CD4-positive, alpha-beta T cell treated with Interleukin-6 for 4 hours (primary cell): ENCODE data around the gene APBA2.

ENCODE experiments used
- DNase-seq: peaks from one replicate; pipeline ENCODE4 v3.0.0-alpha.2; 2020; ENCODE audit warnings: mixed read lengths

APBA2 gene

DNA sequence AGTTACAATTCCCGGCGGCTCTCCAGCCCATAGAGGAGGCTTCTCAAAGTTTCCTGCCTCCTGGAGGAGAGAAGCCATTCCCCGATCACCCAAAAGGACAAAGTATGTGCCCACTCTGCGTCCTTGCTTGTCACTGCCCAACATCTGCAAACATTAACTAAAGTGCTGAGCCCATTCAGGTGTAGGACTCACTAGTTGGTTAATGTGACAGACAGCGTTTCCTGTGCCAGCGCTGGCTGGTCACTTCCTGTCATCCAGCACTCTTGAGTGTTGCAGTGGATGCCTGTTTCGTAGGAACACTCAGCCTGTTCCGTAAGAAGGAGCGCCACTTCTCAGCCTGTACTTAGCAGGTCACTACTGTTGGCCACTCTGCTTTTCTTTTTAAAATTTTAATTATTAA lies 100.3 kb downstream of the APBA2 start:
- peak; percentile 10 for DNase-seq

DNA sequence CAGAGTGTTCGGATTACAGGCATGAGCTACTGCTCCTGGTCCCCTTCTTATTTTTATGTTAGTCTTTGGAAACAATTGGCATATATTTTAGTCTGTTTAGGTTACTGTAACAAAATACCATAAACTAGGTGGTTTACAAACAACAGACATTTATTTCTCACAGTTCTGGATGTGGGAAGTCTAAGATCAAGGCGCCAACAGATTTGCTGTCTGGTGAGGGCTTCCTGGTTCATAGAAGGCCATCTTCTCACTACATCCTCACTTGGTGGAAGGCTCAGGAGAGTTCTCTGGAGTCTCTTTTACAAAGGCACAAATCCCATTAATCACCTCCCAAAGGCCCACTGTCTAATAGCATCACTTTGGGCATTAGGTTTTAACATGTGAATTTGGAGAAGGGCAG lies 101.0 kb downstream of the APBA2 start:
- DNase-seq: no peak

DNA sequence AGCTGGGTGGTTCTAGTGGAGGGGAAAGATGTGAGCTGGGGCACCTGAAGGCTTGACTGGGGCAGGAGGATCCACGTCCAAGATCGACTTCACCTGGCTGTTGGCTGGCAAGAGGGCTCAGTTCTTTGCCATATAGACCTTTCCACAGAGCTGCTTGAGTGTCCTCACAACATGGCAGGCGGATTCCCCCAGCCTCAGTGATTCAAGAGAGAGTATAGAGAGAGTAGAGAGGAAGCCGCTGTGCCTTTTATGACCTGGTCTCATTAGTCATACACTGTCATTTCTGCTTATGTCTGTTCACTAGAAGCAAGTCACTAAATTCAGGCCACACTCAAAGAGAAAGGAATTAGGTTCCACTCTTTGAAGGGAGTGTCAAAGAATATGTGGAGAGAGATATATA lies 101.6 kb downstream of the APBA2 start:
- no peak for DNase-seq

DNA sequence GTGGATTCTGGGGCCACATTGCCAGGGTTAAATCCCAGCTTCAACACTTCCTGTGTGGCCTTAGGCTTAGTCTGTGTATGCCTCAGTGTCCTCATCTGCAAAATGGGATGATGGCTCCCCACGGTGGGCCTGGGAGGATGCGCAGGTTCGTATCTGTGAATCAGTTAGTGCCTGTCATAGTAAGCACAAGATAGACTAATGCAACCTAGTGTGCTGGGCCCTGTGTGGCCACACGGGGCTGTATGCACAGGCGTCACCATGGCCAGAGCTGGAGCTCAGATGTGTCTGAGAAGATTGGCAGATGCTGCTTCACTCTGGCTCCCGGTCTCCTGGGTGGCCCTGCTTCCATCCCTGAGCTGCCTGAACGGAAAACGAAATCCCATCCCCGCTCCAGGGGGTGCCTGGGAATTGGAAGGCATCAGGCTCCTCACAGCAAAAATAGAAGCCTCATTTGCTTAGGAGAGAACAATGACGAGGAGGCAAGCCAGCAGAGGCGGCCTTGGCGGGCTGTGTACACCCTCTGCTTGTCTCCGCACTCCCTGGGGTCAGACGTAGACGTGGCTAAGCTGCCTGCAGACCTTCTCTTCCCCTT lies 103.6 kb downstream of the APBA2 start:
- no peak for DNase-seq

DNA sequence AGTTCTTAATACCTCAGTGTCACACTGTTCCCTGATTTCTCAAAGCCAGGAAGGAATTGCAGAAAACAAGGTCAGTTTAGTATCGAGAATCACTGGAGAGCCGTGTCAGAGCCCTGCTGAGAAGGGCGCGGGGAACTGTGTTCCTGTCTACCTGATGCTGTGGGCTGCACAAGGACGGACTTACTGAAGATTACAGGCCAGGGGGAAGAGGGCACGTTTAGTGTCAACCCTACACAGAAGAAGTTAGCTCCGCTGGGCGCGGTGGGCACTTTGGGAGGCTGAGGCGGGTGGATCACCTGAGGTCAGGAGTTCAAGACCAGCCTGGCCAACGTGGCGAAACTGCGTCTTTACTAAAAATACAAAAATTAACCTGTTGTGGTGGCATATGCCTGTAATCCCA lies 104.1 kb downstream of the APBA2 start:
- no peak for DNase-seq

DNA sequence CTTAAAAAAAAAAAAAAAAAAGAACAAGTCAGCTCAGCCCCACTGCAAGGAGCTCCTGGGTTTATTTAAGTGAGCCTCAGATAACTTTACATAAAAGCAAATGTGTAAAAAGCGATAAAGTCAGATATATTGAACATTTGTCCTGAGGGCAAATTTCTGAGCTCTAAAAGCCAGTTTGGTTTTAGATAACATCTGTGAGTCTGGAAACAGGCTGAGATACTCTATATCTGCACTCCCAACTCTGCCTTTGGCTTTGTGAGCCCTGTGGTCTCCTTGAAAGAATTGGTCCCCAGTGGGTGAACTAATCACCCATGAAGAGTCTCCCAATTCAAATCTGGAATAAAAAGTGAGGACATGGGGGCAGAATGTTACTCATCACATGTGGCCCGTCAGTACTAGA lies 104.6 kb downstream of the APBA2 start:
- no peak for DNase-seq

DNA sequence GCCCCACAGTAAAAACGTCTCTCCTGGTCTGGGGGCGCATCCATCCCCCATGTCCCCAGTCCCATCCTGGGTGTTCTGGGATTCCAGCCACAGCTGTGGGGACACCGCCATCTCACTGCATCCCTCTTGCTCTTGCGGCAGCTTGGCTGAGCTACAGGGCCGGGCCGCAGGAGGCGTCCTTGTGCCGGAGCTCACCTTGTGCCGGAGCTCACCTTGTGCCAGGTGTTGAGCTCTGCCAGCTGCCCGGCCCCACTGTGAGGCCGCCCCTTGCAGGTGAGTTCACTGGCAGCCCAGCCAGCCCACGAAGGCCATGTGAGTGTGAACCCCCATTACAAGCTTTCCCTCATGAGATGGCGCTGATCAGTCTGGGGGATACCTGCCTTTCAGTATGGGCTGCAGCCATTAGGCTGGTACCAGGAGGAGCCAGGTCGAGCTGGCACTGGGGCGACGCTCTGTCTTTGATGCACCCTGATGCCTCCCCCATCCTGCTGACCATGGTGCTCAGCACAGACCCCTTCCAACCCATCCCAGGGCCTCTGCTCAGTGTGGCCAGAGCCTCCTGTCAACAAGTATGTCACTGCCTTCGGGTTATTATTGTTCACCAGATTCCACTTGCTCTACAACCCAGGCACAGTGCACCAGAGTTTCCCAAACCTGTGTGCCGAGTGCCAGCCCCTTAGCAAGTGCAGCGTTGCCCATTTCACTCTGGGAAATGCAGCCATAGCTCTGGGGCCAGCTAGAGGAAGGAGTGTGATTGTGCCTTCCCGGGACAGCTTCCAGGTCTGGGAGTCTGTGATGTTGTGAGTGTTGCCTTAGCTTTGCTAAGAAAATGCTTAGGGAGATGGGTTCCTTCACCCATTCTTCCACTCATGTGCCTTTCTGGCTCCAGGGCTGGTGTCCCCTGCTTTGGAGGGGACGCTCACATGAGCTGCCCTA lies 105.7 kb downstream of the APBA2 start:
- no peak for DNase-seq

DNA sequence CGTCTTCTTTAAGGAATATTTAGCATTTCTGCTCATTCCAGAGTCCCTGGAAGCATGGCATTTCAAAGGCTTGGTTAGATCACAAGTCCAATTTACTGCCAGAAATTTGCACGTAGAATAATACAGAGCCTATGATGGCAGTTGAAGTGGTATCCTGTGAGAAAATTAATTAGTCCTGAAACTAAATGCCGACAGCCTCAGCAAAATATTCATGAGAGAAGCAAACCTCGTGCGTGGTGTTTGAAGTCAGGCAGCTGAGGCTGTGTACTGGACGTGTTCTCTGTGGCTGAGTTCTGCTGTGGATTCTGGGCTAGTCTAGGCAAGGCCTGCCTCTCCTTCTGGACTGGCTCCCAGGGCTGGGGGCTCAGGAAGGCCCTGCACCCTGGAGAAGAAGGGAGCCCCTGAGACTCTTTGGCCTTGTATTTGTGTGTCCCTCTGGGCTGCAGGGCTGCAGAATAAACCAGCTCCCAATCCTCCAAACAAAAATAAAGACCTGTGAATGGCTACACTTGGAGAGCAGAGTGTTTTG lies 106.6 kb downstream of the APBA2 start:
- DNase-seq: no peak

DNA sequence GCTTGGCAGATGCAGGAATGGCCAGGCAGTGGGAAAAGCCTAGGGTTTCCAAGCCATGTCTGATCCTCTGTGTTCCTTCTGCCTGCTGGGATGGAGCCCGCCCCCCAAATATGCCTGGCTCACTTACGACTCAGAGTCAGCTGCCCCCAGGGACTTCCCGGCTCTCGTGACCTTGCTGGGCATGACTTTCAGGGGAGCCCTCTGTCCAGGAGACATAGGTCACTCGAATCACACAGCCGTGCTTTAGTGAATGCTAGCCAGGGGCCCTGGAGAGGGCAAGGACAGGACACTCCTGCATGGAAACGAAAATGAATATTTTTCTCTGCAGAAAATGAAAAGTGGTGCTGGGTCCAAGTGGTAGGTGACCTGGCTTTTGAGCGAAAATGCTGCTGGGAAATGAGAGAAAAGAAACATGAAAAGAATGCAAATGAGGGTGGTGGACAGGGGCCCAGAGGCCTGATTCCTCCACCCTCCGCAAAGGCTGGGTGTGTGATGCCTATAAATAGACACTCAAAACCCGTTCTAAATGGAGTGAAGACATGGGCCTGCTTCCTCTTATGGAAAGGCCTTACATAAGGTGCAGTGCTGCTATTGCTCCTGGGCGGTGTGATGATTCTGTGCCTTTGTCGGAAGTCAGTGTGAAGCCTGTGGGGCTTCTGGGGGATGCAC lies 107.4 kb downstream of the APBA2 start:
- no peak for DNase-seq

DNA sequence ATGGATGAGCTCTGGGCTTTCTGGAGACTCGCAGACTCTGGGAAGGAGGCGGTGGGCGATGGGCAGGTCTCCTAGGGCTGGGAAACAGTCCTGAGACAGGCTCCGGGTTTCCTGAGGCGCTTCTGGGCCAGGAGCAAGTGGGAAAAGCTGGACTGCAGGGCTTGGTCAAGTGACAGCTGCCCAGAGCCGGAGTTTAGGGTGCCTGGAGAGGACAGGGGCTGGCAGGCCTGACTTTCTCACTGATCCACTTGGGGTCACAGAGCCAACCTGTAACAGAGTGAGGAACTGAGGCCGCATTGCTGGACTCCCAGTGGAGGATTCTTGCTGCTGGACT lies 107.9 kb downstream of the APBA2 start:
- DNase-seq: no peak

DNA sequence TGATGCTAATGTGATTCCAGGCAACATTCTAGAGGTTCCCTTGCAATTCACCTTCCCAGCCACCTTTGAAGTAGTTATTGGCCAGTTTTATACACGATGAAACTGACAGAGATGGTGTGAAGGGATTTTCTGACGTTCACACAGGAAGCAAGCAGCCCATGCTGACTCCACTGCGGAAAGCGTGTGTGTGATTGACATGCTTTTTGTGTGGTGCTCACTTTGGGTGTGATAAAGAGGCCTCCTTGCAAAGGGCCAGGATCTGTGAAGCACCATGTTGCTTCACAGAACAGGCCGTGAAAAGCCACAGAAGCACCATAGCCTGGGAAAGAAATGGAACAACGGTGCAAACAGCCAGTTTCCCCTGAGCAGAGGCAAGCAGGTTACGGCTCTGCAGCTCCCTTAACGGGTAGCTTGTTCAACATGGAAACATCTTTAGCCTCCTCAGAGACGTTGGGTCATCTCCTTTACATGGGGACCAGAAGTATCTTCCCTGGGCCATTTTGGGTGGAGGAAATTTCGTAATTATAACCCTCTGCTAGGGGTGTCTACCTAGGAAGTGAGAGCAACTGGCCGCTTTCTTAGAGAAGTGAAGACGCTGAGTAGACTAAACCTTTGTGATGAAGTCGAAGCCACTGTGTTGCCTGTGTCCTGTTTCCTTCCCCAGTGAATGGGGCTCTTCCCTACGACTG lies 108.5 kb downstream of the APBA2 start:
- no peak for DNase-seq

DNA sequence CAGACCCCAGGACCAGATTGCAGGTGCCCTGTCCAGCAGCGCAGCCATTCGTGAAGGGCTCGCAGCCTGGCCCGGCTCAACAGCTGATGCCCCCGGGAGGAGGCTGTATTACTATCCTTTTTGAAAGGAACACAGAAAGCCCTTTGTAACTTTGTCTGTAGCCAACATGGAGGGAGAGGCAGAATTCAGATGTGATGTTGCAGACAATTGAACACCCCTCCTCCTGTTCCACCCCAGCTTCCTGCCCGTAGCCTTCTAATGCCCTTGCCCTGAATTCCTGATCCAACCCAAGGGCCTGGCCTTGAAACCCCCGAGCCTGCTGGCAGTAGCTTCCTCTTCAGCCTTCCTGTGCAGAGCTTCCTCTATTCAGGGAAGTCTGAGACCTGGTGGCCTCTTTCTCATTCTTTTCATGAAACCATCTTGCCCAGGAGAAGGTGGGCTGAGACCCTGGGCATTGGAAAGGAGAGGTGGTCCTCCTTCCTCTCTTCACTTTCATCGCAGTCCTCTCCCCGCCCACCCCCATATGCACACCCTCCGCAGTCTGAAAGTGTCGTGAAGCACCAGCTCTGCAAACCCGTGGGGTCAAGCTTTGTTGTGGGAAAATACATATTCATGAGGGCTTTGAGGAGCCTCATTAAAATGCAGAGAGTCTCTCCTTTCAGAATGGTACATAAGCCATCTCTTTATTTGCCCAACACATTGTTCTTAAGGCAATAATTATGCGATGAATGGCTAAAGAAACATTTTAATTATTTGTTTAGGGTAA lies 109.2 kb downstream of the APBA2 start:
- DNase-seq: no peak

DNA sequence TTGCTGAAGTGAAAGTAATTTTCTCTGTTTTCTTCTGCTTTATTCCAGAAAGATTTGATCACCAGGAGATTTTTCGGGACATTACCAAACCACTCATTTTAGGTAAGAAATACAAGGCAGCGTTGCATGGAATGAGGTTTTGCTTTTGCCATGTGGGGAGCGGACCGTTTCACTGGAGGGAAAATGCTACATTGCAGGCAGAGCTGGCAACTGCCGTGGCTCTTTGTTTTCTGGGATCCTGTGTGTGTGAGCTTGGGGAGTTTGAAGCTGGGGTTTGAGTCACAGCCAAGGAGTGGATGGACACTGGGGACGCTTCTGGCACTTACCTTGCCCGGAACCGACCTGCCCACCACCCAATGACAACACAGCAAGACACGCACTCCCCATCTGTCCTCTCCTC lies 109.9 kb downstream of the APBA2 start:
- DNase-seq: no peak

DNA sequence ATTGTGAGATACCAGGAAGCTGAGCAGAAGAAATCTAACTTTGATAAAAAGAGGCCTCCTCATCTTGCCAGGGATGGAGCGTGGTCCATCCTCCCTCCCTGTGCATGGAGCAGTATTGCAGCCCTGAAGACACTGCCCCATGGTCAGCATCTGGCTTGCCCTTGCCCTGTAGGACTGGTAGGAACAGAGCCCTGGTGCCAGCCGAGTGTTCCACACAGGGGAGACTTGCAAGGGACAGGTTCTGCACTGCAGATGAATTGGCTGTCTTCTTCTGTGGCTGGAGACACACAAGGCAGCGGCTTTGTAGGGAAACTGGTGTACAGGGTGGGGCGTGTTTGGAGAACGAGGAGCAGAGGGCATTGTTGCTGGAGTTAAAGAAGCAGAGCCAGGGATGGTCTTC lies 110.5 kb downstream of the APBA2 start:
- DNase-seq: no peak

DNA sequence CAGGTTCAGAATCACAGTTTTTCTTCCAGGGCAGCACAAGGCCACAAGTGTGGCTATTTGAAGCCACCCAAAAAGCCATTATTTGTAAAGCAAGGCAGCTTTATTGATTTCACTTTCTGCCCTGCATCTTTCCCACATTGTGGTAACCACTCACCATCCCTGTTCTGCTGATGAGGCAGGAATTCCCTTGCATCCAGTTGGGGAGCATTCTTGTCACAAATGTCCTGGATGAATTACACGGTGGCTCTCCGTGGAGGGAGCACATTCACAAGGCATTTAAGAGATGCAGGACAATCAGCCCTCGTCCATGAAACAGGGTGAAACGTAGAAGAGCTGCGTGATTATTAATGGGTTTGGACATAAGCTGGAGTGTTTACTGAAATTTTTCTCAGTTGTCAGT lies 111.2 kb downstream of the APBA2 start:
- no peak for DNase-seq

DNA sequence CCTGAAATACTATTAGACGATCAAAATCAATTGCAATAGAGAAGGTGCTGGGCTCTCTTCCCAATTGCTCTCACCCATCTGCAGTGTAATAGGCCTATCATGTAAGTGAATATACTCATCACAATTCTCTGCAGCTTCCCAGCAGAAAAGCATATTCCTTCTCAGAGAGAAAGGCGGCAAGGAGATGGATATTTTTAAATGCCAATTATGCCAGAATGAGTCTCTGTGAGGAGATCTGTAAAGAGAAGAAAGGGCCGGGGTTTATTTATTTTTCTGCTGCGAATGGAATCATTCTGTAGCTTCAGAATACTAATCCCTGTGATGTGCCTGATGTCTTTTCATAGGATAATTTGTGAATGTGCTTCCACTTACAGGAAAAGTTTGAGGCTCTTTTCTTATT lies 112.0 kb downstream of the APBA2 start:
- no peak for DNase-seq

DNA sequence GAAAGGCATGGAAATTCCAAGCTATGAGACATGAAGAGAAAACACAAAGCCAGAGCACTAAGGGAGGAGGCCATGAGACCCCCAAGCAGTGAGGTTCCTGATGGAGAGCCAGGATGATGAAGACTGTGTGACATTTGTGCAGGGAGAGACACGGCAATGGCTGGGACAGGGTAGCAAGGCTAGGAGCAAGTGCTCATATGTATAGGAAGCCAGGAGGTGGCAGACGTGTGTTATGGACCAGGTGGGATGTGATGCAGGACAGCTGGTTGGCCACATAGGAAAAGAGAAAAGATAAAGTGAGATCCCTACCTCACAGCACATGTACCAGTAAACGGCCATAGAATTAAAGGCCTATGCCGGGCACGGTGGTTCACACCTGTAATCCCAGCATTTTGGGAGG lies 112.7 kb downstream of the APBA2 start:
- no peak for DNase-seq

DNA sequence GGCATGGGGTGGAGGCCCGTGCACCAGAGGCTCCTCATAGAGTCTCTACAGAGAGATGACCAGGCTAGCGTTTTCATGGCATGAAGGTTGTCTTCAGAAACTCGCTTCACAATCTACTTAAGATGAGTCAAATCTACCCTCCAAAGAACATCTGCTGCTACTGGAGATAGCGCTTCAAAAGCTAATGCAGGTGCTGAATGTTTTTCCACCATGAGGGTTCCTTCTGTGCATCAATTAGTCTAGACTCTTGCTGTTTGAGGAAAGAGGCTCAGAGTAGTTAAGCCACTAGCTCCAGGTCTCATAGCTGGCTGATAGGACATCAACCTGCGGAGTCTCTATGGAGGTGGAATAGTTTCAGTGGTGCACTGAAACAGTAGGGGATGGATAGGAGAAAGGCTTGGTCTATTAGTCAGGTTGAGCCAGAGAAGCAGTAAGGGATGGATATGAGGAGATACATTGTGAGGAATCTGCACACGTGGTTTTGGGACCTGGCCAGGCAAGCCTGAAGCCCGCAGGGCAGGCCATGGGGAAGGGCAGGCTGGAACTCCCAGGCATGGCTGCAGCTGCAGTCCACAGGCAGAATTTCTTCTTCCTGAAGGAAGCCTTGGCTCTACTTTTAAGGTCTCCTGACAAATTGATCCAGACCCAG lies 117.5 kb downstream of the APBA2 start:
- no peak for DNase-seq

DNA sequence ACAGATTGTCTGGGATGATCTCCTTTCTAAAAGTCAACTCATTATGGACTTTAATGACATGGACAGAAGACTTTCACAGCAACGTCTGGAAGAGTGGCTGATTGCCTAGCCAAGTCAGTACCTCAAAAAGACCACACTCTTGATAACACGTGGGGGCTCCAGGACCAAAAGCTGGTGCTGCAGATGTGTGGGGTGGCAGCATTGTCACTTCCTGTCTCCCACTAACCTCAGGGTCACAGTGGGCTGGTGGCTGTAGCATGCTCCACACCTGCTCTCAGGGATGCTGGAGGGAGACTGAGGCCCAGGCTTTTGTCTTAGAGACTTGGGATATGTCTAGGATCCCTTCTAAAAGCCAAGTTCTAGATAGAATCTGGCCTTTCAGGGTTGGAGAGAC lies 118.1 kb downstream of the APBA2 start:
- DNase-seq: no peak

DNA sequence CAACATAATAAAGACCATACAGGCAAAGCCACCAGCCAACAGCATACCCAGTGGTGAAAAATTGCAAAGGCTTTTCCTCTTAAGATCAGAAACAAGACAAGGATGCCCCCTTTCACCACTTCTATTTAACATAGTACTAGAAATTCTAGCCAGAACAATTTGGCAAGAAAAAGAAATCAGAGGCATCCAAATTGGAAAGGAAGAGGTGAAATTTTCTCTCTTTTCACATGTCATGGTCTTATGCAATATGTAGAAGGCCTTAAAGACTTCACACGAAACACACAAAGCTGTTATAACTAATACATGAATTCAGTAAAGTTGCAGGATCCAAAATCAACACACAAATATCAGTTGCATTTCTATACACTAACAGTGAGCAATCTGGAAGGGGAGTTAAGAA lies 120.2 kb downstream of the APBA2 start:
- DNase-seq: no peak

DNA sequence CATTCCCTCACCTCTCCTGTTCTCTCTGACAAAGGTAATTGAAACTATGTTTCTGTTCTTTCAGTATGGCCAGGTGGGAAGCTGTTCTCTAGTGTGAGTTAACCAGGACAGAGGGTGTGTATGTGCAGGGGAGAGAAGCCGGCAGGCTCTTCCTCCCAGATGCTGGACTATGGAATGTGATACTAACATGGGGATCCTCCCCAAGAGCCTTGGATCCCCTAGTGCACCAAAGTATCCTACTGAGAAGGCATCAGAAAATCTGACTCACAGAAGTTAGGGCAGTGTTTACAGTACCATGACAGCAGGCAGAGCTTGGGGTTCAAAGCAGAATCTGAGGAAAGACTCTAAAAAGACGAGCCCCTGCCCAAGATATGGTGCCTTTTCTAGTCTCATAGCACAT lies 123.1 kb downstream of the APBA2 start:
- DNase-seq: no peak

DNA sequence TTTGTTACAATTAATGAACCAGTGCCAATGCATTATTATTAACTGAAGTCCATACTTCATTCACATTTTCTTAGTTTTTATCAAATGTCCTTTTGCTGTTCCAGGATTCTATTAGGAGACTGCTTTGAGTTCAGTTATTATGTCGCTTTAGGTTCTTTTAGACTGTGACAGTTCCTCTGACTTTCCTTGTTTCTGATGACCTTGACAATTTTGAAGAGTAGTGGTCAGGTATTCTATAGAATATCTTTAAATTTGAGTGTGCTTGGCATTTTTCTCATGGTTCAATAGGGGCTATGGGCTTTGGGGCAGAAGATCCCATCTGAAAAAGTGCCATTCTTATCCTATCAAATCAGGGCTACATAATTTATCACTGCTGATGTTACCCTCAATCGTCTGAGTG lies 126.3 kb downstream of the APBA2 start:
- no peak for DNase-seq
